LNCAP (cell line): ENCODE measurements around the gene IFT172.

Source experiments
- CTCF ChIP-seq: fragments of 450-650 bp; IDR thresholded peaks from 2 replicates; pipeline ENCODE4 v1.5.1; 2017; ENCODE audit warnings: mild to moderate bottlenecking

IFT172 gene

GRCh38 chr2:27489498-27490397 is at the start of gene IFT172:
Gene IFT172, minus strand, starts transcription at chr2:27489743. Its CDS starts 90 bp downstream, at chr2:27489653.
- no peak for TF ChIP-seq CTCF

- TF ChIP-seq CTCF = no peak
Observed at GRCh38 chr2:27537287-27537686, 47.7 kb upstream of the IFT172 start.

- TF ChIP-seq CTCF = no peak
Observed at GRCh38 chr2:27531983-27532382, 42.4 kb upstream of the IFT172 start.

- TF ChIP-seq CTCF = no peak
Observed at GRCh38 chr2:27527182-27527581, 37.6 kb upstream of the IFT172 start.

- no peak for TF ChIP-seq CTCF
Observed at GRCh38 chr2:27522400-27522945, 32.9 kb upstream of the IFT172 start.

- no peak for TF ChIP-seq CTCF
Observed at GRCh38 chr2:27520316-27520715, 30.8 kb upstream of the IFT172 start.

GRCh38 chr2:27518782-27519113 is 29.2 kb upstream of the IFT172 start:
- no peak for TF ChIP-seq CTCF
